HL-60 (cell line): ENCODE results near the gene PIK3R2.
A peak's percentile ranks its signal among the peaks of the same experiment; 100 is the strongest.

Source experiments
- DNase-seq, 2 experiments: peaks; one replicate each; pipeline ENCODE4 v3.0.0-alpha.2; 2010 to 2020; ENCODE audit warnings: low read depth in 1 of 2, low spot score in 1 of 2
- H3K27ac ChIP-seq: fragments of 250-450 bp; sonication (Bioruptor Pico); replicated peaks from 2 replicates; pipeline ENCODE4 v1.5.1; 2020; ENCODE audit warnings: mild to moderate bottlenecking, moderate library complexity
- H3K27me3 ChIP-seq: fragments of 250-450 bp; sonication (Bioruptor Pico); 2 replicates; pipeline ENCODE4 v1.5.1; 2021; ENCODE audit warnings: mild to moderate bottlenecking, moderate library complexity; ENCODE audit not compliant: insufficient read depth, poor library complexity, severe bottlenecking
- H3K4me3 ChIP-seq: replicated peaks from 2 replicates; pipeline ENCODE4 v1.5.1; 2011; ENCODE audit warnings: mild to moderate bottlenecking, control low read depth, low read length; ENCODE audit not compliant: insufficient read depth
- CTCF ChIP-seq: IDR thresholded peaks from one replicate; pipeline ENCODE4 v1.5.1; 2011; ENCODE audit warnings: low read length, control low read depth, inconsistent platforms; ENCODE audit not compliant: insufficient read depth
- GABPA ChIP-seq: IDR thresholded peaks from 2 replicates; pipeline ENCODE4 v1.6.1; 2012; ENCODE audit warnings: low read depth
- POLR2AphosphoS5 ChIP-seq: IDR thresholded peaks from 2 replicates; pipeline ENCODE4 v1.6.1; 2012; ENCODE audit warnings: low read depth
- REST ChIP-seq: IDR thresholded peaks from 2 replicates; pipeline ENCODE4 v1.6.1; 2012; ENCODE audit warnings: low read depth; ENCODE audit not compliant: insufficient replicate concordance
- SPI1 ChIP-seq: IDR thresholded peaks from 2 replicates; pipeline ENCODE4 v1.6.1; 2012; ENCODE audit warnings: low read depth, mild to moderate bottlenecking, borderline replicate concordance

Gene PIK3R2

GRCh38 chr19:18172331-18173053, 19.5 kb downstream of the PIK3R2 start:
- H3K4me3 ChIP-seq: no peak overlapping the region
- DNase-seq: no peak
- H3K27ac ChIP-seq: peak overlapping the region; percentile 89
- TF ChIP-seq REST (no peak), SPI1 (no peak)
- no peaks in the 10 kb centered on the region for H3K27me3 ChIP-seq

GRCh38 chr19:18173054-18173571, 20.1 kb downstream of the PIK3R2 start:
- TF ChIP-seq SPI1 (peak; percentile 18; the same call in 1 of the 2 replicates), REST (no peak)
- peak in 1 of 2 experiments; percentile 74 for DNase-seq
- Histone ChIP-seq H3K27me3 (no peaks in the 10 kb centered on the region), H3K27ac (peak overlapping the region; percentile 89), H3K4me3 (peak overlapping the region; percentile 78)

- TF ChIP-seq SPI1 (no peak), GABPA (no peak), POLR2AphosphoS5 (peak; percentile 39; the same call in 1 of the 2 replicates), REST (peak; percentile 32)
- H3K27me3 ChIP-seq: no peaks in the 10 kb centered on the region
- H3K4me3 ChIP-seq: peak within 1 kb of the TSS; percentile 78
- H3K27ac ChIP-seq: peak within 1 kb of the TSS; percentile 89
- peak; percentile 92 to 94 for DNase-seq
Measured at GRCh38 chr19:18173572-18174288, 20.8 kb downstream of the PIK3R2 start, which contains the start of gene IFI30. TSS of gene IFI30 (plus strand) at chr19:18173813. CDS start at chr19:18173842, 29 bp downstream.

- TF ChIP-seq GABPA (no peak), SPI1 (no peak), REST (no peak), POLR2AphosphoS5 (no peak), CTCF (no peak)
- Histone ChIP-seq H3K4me3 (peak overlapping the region; percentile 78), H3K27me3 (no peaks in the 10 kb centered on the region), H3K27ac (no peak overlapping the region)
- DNase-seq: no peak
Measured at GRCh38 chr19:18174983-18175382, 22.0 kb downstream of the PIK3R2 start.
